PC-3 (cell line): ENCODE results near the gene PTEN.

Source experiments
- CTCF ChIP-seq: fragments of 300-600 bp; sonication (generic); conservative IDR thresholded peaks from 2 replicates; pipeline ENCODE4 v1.5.1; 2017; ENCODE audit warnings: antibody characterized with exemption, low read depth, mild to moderate bottlenecking, low read length
- EZH2 ChIP-seq: fragments of 300-600 bp; sonication (generic); IDR thresholded peaks from one replicate; pipeline ENCODE4 v1.6.1; 2017; ENCODE audit warnings: antibody characterized with exemption, mild to moderate bottlenecking, low read length; ENCODE audit not compliant: unreplicated experiment
- EZH2phosphoT487 ChIP-seq: fragments of 300-600 bp; sonication (generic); IDR thresholded peaks from 2 replicates; pipeline ENCODE4 v1.6.1; 2018; ENCODE audit warnings: mild to moderate bottlenecking, antibody characterized with exemption, low read length, borderline replicate concordance

GRCh38 chr10:87915406-87915805, 52.0 kb downstream of the PTEN start:
- TF ChIP-seq CTCF (no peak), EZH2 (no peak), EZH2phosphoT487 (no peak)
